Activated T-helper 1 cell treated with Interleukin-2 at 50 U/mL for 16 hours (primary cell): ENCODE data around the gene ZNF92.
"Not testable (repeated sequence)": the region's sequence is repeated elsewhere in the genome, so short reads cannot be mapped to it uniquely, and the experiment has no call there.

Experiments
- DNase-seq: peaks from one replicate; pipeline ENCODE4 v3.0.0-alpha.2; 2020; ENCODE audit warnings: low read depth

Gene ZNF92

DNA sequence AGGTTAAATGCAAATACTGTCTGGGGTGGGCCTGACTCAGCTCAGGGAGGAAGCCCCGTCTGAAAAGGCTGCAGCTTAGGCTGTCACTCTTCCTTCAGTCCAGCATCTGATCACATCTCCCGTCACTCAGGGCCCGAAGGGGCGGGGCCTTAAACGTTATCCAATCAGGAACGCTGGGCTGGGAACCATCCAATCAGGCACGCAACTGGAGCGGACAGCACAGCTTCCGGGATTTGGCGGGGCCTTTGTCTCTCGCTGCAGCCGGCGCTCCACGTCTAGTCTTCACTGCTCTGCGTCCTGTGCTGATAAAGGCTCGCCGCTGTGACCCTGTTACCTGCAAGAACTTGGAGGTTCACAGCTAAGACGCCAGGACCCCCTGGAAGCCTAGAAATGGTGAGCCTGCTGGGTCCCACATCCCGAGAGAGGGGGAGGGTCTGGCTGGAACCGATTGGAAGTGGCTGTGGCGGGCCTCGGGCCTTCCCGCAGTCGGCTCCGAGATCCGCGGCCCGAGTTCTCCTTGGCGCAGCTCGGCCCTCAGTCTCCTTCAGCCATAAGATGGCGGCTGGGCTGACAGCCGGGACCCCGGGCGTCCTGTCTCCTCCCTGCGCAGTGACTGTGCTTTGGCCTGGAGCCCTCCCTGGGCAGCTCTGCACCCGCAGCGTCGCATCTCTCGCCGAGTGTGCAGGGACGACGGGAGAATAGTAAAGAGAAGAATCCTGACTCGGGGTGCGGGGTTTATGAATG is at the start of gene ZNF92:
Gene ZNF92 (plus strand): TSS at position 248 of the 744 bp plus-strand sequence. CDS start 143 bp downstream, at position 391.
- DNase-seq = peak; percentile 90

GRCh38 chr7:65325793-65326432 is 47.7 kb upstream of the ZNF92 start:
- DNase-seq = no peak

GRCh38 chr7:65338346-65338745 is 35.3 kb upstream of the ZNF92 start:
- DNase-seq = no peak

DNA sequence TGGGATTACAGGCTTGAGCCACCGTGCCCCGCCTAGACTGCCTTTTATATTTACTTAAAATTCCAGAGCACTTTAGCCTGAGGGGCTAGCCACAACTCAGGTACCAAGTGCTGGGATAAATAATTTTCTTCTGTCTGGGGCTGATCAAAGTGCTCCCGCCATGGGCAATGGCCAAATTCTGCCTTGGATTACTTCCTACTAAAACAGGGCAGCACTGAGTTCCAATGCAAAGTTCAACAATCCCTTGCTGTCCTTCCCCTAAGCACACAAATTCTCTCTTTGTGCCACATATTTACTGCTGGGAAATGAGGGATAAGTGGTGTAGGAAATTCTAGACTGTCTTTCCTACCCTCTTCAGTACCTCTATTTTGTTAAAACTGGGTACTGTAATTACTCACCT is 34.4 kb upstream of the ZNF92 start:
- no peak for DNase-seq

GRCh38 chr7:65342723-65343629 is 30.7 kb upstream of the ZNF92 start:
- DNase-seq = no peak

DNA sequence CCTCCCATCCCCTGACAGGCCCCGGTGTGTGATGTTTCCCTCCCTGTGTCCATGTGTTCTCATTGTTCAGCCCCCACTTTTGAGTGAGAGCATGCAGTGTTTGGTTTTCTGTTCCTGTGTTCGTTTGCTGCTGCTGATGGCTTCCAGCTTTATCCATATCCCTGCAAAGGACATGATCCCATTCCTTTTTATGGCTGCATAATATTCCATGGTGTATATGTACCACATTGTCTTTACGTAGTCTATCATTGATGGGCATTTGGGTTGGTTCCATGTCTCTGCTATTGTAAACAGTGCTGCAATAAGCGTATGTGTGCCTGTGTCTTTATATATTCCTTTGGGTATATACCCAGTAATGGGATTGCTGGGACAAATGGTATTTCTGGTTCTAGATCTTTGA is 29.1 kb upstream of the ZNF92 start:
- not testable (repeated sequence) for DNase-seq

DNA sequence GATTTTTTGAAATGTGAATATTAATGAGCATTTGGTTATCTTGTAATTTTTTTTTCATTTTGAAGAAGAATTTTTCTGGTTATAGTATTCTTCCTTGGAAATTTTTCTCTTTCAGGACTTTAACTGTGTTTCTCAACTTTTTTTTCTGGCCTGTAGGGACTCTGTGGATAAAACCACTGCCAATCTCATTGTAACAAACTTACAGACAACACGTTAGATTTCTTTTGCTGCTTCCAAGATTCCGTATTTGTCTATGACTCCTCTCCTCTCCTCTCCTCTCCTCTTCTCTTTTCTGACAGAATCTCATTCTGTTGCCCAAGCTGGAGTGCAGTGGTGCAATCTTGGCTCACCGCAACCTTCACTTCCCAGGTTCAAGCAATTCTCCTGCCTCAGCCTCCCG is 19.4 kb upstream of the ZNF92 start:
- no peak for DNase-seq

- no peak for DNase-seq
Measured at GRCh38 chr7:65369843-65370242, 3.8 kb upstream of the ZNF92 start.

GRCh38 chr7:65371468-65371867 is 2.2 kb upstream of the ZNF92 start:
- DNase-seq = no peak

- DNase-seq = no peak
Measured at GRCh38 chr7:65379318-65379717, 5.7 kb downstream of the ZNF92 start.

- no peak for DNase-seq
Measured at GRCh38 chr7:65381742-65382141, 8.1 kb downstream of the ZNF92 start.

DNA sequence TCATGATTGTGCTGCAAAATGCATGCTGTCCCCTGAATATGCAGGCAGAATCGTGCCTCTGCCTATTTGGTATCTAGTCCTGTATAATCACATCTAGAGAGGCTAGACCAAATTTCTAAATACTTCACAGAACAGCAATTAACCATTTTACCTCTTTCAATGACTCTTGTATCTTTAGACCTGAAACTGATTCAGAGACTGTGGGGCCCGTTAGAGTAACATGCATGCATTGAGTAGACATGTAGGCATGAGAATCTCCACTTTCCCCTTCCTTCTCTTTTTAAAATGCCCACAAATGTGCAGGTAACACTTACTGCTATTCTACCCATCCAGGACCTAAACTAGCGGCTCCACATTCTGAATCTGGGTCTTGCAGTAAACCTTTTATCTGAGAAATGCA is 8.8 kb downstream of the ZNF92 start:
- no peak for DNase-seq

- DNase-seq = no peak
Measured at GRCh38 chr7:65387891-65388290, 14.2 kb downstream of the ZNF92 start.

DNA sequence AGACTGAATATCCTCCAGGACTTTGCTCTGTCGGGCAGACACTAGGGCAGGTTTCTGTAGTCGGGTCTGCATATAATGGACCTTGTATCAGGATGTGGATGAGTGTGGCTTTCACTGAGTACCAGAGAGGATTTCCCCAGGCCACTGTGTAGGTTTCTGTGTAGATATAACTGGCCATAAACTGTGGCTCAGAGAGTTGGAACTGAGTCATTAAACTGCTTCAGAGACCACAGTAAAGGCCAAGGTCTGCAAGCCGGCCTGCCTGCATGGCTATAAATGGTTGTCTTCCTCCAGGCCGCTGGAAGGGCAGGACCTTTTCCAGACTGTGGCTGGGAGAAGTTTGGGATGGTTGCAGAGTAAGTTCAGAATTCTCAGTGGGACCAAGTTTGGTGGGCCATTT is 16.9 kb downstream of the ZNF92 start:
- no peak for DNase-seq

DNA sequence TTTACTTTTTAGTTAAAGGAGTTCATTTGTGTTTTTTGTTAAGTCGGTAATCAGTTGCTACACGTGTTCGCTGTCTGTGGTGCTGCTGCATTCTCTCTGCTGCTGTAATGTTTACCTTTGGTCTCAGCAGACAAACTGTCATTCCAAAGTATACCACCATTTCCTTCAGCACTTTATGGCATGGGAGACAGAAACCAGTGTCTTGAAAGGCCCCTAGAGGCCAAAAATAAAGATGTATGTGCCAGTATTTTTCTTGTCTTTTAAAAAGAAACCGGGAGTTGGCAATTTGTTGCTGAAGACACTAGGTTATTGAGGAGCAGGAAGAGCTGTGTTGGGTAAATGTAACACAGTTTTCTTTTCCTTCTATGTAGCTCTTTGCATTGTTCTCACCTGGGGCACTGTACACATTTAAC is 24.1 kb downstream of the ZNF92 start:
- no peak for DNase-seq

GRCh38 chr7:65398671-65399070 is 25.0 kb downstream of the ZNF92 start:
- not testable (repeated sequence) for DNase-seq

DNA sequence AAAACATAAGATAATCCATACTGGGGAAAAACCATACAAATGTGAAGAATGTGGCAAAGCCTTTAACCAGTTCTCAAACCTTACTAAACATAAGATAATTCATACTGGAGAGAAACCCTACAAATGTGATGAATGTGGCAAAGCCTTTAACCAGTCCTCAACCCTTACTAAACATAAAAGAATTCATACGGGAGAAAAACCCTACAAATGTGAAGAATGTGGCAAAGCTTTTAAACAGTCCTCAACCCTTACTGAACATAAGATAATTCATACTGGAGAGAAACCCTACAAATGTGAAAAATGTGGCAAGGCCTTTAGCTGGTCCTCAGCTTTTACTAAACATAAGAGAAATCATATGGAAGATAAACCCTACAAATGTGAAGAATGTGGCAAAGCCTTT is 25.4 kb downstream of the ZNF92 start:
- not testable (repeated sequence) for DNase-seq

DNA sequence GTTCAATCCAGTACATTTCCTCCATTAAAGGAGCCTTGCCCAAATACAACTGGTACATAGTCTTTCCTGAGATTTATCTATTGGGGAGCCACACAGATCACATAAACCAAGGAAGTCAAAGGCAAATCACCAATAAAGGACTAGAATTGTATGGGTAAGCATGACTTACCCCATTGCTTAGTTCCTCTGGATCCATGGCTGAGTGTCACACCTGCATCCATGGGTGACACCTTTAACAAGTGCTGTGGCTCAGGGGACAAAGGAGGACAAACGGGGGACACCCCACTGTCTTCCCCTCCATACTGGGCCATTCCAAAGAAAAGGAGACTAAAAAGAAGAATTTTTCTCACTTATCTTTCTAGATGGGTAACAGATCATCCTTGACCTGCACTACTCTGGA is 30.4 kb downstream of the ZNF92 start:
- no peak for DNase-seq

DNA sequence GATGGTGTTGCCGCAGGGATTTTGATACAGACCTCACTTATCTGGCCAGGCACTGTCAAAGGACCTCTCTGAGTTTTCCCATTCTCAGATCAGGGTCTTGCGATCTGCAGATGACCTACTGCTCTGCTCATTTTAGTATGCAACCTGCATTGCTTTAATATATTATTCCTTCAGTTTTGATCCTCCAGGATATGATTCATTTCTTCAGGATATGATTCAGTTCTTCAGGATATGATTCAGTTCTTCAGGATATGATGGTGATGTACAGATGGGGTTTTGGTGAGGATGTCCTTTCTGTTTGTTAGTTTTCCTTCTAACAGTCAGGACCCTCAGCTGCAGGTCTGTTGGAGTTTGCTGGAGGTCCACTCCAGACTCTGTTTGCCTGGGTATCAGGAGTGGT is 33.1 kb downstream of the ZNF92 start:
- DNase-seq = not testable (repeated sequence)

DNA sequence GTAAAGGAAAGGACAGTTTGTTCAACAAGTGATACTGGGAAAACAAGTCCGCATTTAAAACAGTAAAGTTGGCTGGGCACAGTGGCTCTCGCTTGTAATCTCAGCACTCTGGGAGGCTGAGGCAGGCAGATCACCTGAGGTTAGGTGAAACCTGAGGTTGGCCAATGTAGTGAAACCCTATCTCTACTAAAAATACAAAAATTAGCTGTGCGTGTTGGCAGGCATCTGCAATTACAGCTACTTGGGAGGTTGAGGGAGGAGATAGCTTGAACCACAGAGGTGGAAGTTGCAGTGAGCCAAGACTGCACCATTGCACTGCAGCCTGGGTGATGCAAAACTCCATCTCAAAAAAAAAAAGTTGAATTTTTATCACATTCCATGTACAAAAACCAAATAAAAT is 35.7 kb downstream of the ZNF92 start:
- DNase-seq = no peak

DNA sequence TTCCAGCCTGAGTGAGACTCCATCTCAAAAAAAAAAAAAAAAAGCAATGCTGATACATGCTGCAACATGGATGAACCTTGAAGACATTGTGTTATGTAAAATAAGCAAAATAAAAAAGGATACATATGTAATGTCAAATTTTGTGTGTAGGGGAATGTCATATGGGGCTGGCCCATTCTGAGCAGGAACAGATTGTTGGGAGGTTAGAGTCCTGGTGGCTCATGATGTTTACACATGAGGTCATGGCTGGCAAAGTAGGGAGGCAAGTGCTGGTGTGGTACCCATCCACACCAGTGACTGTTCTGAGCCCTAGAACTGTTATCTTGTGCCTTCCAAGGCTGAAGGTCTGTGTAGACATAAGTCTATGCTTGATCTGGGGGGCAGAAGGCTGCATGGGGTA is 37.6 kb downstream of the ZNF92 start:
- no peak for DNase-seq

DNA sequence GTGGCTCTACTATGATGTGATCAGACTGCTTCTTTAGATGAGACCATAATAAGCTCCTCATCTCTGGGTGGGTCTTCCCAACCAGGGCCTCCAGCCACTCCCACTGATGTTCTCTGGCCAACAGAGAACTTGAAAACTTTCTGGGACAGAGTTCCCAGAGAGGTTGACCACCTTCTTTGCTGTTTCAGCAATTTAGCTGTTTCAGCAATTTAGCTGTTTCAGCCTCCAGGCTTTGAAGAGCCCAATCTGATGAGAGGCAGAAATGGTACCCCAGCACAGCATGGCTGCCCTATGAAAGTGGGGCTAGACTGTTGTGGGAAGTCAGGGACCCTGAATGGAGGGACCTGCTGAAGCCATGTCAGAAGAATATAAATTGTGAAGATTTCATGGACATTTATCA is 49.0 kb downstream of the ZNF92 start:
- DNase-seq = no peak

GRCh38 chr7:65423286-65423685 is 49.6 kb downstream of the ZNF92 start:
- not testable (repeated sequence) for DNase-seq
